ENCODE measurements around the gene GABRR2. TPM values are rescaled to one million over a fixed set of nuclear protein-coding genes. Genes with fewer than 3 reads are reported as not detected.

The GABRR2 gene
- total RNA-seq, 1 donor from 2014 or later: not detected

GRCh38 chr6:89290401-89291155, 24.5 kb downstream of the GABRR2 start:
- no peak overlapping the region for H2AFZ ChIP-seq (replicated peaks)
- H3K27me3 ChIP-seq: no peaks in the 10 kb centered on the region
- peaks cover 18% of the 10 kb centered on the region for H3K4me1 Mint-ChIP-seq
- H3K9me3 Mint-ChIP-seq: peaks cover 6% of the 10 kb centered on the region
- TF ChIP-seq EZH2phosphoT487 (IDR thresholded peaks at IDR 0.05): no peak
- TF ChIP-seq EZH2 (IDR thresholded peaks at IDR 0.05): no peak
- TF ChIP-seq, protein P1, sequence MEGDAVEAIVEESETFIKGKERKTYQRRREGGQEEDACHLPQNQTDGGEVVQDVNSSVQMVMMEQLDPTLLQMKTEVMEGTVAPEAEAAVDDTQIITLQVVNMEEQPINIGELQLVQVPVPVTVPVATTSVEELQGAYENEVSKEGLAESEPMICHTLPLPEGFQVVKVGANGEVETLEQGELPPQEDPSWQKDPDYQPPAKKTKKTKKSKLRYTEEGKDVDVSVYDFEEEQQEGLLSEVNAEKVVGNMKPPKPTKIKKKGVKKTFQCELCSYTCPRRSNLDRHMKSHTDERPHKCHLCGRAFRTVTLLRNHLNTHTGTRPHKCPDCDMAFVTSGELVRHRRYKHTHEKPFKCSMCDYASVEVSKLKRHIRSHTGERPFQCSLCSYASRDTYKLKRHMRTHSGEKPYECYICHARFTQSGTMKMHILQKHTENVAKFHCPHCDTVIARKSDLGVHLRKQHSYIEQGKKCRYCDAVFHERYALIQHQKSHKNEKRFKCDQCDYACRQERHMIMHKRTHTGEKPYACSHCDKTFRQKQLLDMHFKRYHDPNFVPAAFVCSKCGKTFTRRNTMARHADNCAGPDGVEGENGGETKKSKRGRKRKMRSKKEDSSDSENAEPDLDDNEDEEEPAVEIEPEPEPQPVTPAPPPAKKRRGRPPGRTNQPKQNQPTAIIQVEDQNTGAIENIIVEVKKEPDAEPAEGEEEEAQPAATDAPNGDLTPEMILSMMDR (IDR thresholded peaks at IDR 0.05): no peak
- H3K27ac ChIP-seq: no peak overlapping the region
- no peaks in the 10 kb centered on the region for H4K20me1 ChIP-seq (ENCODE audit: low read depth)
- H3K4me3 Mint-ChIP-seq: no peak overlapping the region
- H3K27me3 Mint-ChIP-seq (ENCODE audit: insufficient read depth, low read depth): peaks cover 2% of the 10 kb centered on the region
- no peaks in the 10 kb centered on the region for H3K79me2 ChIP-seq (ENCODE audit: low read depth)
- no peak overlapping the region for H3K27ac Mint-ChIP-seq
- DNase-seq (ENCODE audit: low spot score): no peak
- no peak overlapping the region for H3K4me3 ChIP-seq
- H3K9me3 ChIP-seq (ENCODE audit: low read depth): no peaks in the 10 kb centered on the region
- no peaks in the 10 kb centered on the region for H3F3A ChIP-seq (ENCODE audit: low read depth)
- H3K9ac ChIP-seq: no peak overlapping the region
- H3K36me3 ChIP-seq: no peaks in the 10 kb centered on the region
- no peak overlapping the region for H3K4me2 ChIP-seq
- H3K4me1 ChIP-seq: peaks cover 10% of the 10 kb centered on the region
- H3K36me3 Mint-ChIP-seq: no peaks in the 10 kb centered on the region

GRCh38 chr6:89289710-89290109, 25.4 kb downstream of the GABRR2 start:
- Mint-ChIP-seq H3K4me1 (peaks cover 18% of the 10 kb centered on the region), H3K27me3 (ENCODE audit: insufficient read depth, low read depth) (peaks cover 2% of the 10 kb centered on the region), H3K36me3 (no peaks in the 10 kb centered on the region), H3K4me3 (no peak overlapping the region), H3K27ac (peak overlapping the region; percentile 15), H3K9me3 (peaks cover 3% of the 10 kb centered on the region)
- Histone ChIP-seq H4K20me1 (ENCODE audit: low read depth) (no peaks in the 10 kb centered on the region), H3K27ac (no peak overlapping the region), H3K27me3 (no peaks in the 10 kb centered on the region), H3F3A (ENCODE audit: low read depth) (no peaks in the 10 kb centered on the region), H2AFZ (replicated peaks) (no peak overlapping the region), H3K36me3 (no peaks in the 10 kb centered on the region), H3K4me1 (peaks cover 10% of the 10 kb centered on the region), H3K9ac (no peak overlapping the region), H3K79me2 (ENCODE audit: low read depth) (no peaks in the 10 kb centered on the region), H3K4me2 (no peak overlapping the region), H3K9me3 (ENCODE audit: low read depth) (no peaks in the 10 kb centered on the region), H3K4me3 (no peak overlapping the region)
- TF ChIP-seq EZH2phosphoT487 (IDR thresholded peaks at IDR 0.05) (no peak), EZH2 (IDR thresholded peaks at IDR 0.05) (no peak)
- TF ChIP-seq, protein P1 (IDR thresholded peaks at IDR 0.05): no peak
- DNase-seq (ENCODE audit: low spot score): no peak

DNA sequence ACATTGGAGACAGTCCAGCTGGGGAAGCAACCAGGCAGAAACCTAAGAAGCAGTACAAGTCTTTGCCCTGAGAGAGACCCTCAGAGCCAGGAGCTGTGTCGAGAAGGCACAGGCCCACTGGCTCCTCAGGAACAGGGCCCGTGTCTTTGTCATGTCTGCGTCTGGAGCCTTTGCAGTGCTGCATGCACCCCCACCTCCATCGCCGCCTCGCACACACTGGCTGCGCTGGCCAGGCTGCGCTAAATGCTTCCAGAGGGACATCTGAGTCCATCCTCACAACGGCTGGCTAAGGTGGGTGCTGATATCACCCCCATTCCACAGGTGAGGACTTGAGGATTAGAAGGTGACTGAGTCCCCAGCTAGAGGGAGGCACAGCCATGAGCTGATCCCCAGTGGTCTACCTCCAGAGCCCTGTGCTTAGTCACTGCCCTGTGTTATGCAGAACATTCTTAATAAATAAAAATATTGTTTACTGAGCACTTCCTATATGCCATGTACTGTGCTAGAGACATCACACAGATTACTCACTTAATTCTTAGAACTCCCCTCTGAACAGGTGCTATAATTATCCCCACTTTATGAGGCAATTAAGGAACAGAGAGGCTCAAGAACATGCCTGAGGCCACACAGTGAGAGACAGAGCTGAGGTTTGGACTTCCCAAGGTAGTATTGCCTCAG, 27.6 kb downstream of the GABRR2 start:
- no peak overlapping the region for H3K4me3 ChIP-seq
- DNase-seq (ENCODE audit: low spot score): no peak
- no peaks in the 10 kb centered on the region for H3K79me2 ChIP-seq (ENCODE audit: low read depth)
- no peak overlapping the region for H2AFZ ChIP-seq (replicated peaks)
- H3K36me3 Mint-ChIP-seq: no peaks in the 10 kb centered on the region
- H3K4me2 ChIP-seq: no peak overlapping the region
- no peaks in the 10 kb centered on the region for H3K36me3 ChIP-seq
- H3K9me3 Mint-ChIP-seq: peaks cover 6% of the 10 kb centered on the region
- H3K27me3 ChIP-seq: no peaks in the 10 kb centered on the region
- no peak overlapping the region for H3K27ac ChIP-seq
- no peak for TF ChIP-seq EZH2phosphoT487 (IDR thresholded peaks at IDR 0.05)
- TF ChIP-seq, protein P1 (IDR thresholded peaks at IDR 0.05): no peak
- no peak for TF ChIP-seq EZH2 (IDR thresholded peaks at IDR 0.05)
- no peak overlapping the region for H3K4me3 Mint-ChIP-seq
- peak overlapping the region; percentile 46 for H3K27ac Mint-ChIP-seq
- H3F3A ChIP-seq (ENCODE audit: low read depth): no peaks in the 10 kb centered on the region
- H4K20me1 ChIP-seq (ENCODE audit: low read depth): no peaks in the 10 kb centered on the region
- peaks cover 18% of the 10 kb centered on the region for H3K4me1 Mint-ChIP-seq
- no peaks in the 10 kb centered on the region for H3K9me3 ChIP-seq (ENCODE audit: low read depth)
- H3K27me3 Mint-ChIP-seq (ENCODE audit: insufficient read depth, low read depth): no peaks in the 10 kb centered on the region
- H3K9ac ChIP-seq: no peak overlapping the region
- peaks cover 10% of the 10 kb centered on the region for H3K4me1 ChIP-seq

All from neural progenitor cell (in vitro differentiated cells).